Brain microvascular endothelial cell (primary cell): ENCODE results near the gene ATP6V0D1.
A peak's percentile ranks its signal among the peaks of the same experiment; 100 is the strongest.
"Not testable (repeated sequence)": the region's sequence is repeated elsewhere in the genome, so short reads cannot be mapped to it uniquely, and the experiment has no call there.

Experiments used
- DNase-seq: peaks from one replicate; pipeline ENCODE4 v3.0.0-alpha.2; 2020
- H3K27ac ChIP-seq: fragments of 250-450 bp; sonication (Bioruptor Pico); 2 replicates; pipeline ENCODE4 v1.5.1; 2020; ENCODE audit warnings: mild to moderate bottlenecking, moderate library complexity
- H3K27me3 ChIP-seq: fragments of 250-450 bp; sonication (Bioruptor Pico); replicated peaks from 2 replicates; pipeline ENCODE4 v1.5.1; 2020; ENCODE audit warnings: mild to moderate bottlenecking
- H3K36me3 ChIP-seq: fragments of 250-450 bp; sonication (Bioruptor Pico); replicated peaks from 2 replicates; pipeline ENCODE4 v1.5.1; 2020; ENCODE audit warnings: mild to moderate bottlenecking
- H3K4me3 ChIP-seq: 2 replicates; pipeline ENCODE4 v1.5.1; 2011; ENCODE audit warnings: low read depth, mild to moderate bottlenecking, control low read depth, low read length, moderate library complexity
- CTCF ChIP-seq: IDR thresholded peaks from 2 replicates; pipeline ENCODE4 v1.5.1; 2011; ENCODE audit warnings: low read depth, mild to moderate bottlenecking, moderate library complexity, low read length, control low read depth, inconsistent platforms; ENCODE audit errors: missing control alignments
- in situ Hi-C: cut with HindIII; loops from 2 replicates; pipeline ENCODE4 v1.10.0; 2017; ENCODE audit warnings: low sequenced_read_pairs, low pct_ligation_motif_present

The ATP6V0D1 gene

GRCh38 chr16:67517661-67518423, 36.9 kb upstream of the ATP6V0D1 start:
- in situ Hi-C loops: no loop called here
- TF ChIP-seq CTCF: no peak
- Histone ChIP-seq H3K27ac (no peak overlapping the region), H3K4me3 (no peak overlapping the region), H3K36me3 (no peaks in the 10 kb centered on the region), H3K27me3 (no peaks in the 10 kb centered on the region)
- no peak for DNase-seq

- no peak for TF ChIP-seq CTCF
- in situ Hi-C loops: no loop called here
- Histone ChIP-seq H3K27ac (no peak overlapping the region), H3K4me3 (no peak overlapping the region), H3K36me3 (no peaks in the 10 kb centered on the region), H3K27me3 (no peaks in the 10 kb centered on the region)
- no peak for DNase-seq
These were observed 36.1 kb upstream of the ATP6V0D1 start for GRCh38 chr16:67517155-67517445.

- Histone ChIP-seq H3K27ac (no peak overlapping the region), H3K4me3 (no peak overlapping the region), H3K27me3 (no peaks in the 10 kb centered on the region), H3K36me3 (no peaks in the 10 kb centered on the region)
- in situ Hi-C loops: no loop called here
- no peak for TF ChIP-seq CTCF
- no peak for DNase-seq
These were observed 35.6 kb upstream of the ATP6V0D1 start for GRCh38 chr16:67516296-67517154.

DNA sequence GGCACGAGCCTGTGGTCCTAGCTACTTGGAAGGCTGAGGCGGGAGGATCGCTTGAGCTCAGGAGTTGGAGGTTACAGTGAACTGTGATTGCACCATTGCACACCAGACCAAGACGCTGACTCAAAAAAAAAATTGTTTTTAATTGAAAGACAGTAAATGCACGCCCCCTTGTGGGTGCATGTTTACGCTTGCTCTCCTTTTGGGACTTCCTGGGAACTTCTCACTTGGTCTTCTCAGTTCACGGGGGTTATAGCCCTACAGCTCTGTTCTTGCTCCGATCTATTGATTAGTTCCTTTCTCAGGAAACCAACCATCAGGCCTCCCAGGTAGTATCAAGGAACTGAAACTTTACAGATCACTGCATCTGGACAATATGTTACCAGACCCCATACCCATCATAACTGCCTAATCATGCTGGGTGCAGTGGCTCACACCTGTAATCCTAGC, 33.4 kb upstream of the ATP6V0D1 start:
- in situ Hi-C loops: no loop called here
- DNase-seq: peak; percentile 83
- no peaks in the 10 kb centered on the region for H3K36me3 ChIP-seq

DNA sequence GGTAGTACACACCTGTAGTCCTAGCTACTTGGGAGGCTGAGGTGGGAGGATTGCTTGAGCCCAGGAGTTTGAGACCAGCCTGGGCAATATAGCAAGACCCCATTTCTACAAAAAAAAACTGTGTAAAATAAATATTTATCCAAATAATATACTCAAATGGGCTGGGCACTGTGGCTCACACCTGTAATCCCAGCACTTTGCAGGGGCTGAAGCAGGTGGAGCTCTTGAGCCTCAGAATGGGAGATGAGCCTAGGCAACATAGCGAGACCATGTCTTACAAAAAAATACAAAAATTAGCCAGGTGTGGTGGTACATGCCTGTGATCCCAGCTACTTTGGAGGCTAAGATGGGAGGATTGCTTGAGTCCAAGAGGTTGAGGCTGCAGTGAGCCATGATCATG, 32.9 kb upstream of the ATP6V0D1 start:
- H3K36me3 ChIP-seq, in situ Hi-C loops, DNase-seq, H3K27ac ChIP-seq, H3K27me3 ChIP-seq, H3K4me3 ChIP-seq: not testable (repeated sequence)

More for the DNA sequence above, 33.4 kb upstream of the ATP6V0D1 start:
- TF ChIP-seq CTCF: peak; percentile 79
- Histone ChIP-seq H3K27me3 (no peaks in the 10 kb centered on the region), H3K27ac (no peak overlapping the region), H3K4me3 (no peak overlapping the region)

DNA sequence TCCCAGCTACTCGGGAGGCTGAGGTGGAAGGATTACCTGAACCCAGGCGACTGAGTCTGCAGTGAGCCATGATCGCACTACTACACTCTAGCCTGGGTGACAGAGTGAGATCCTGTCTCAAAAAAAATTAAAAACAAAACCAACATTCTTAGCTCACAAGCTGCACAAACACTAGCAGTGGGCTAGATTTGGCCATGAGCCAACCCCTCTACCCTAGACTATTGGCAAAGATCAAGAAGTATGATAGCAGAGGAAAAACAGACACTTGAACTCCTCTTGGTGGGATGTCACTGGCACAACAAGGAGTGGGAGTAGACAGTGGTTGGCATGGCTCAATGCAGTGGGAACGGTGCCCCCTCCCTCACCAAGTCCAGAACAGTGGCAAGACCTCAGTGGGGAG, 28.1 kb upstream of the ATP6V0D1 start:
- DNase-seq: no peak
- in situ Hi-C loops: no loop called here
- no peak overlapping the region for H3K4me3 ChIP-seq
- no peaks in the 10 kb centered on the region for H3K36me3 ChIP-seq
- H3K27ac ChIP-seq: no peak overlapping the region
- no peak for TF ChIP-seq CTCF
- H3K27me3 ChIP-seq: no peaks in the 10 kb centered on the region
